ENCODE data around the gene METTL6. TPM values are rescaled to one million over a fixed set of nuclear protein-coding genes. Genes with fewer than 3 reads are reported as not detected.
"Not testable (repeated sequence)": the region's sequence is repeated elsewhere in the genome, so short reads cannot be mapped to it uniquely, and the experiment has no call there.

The METTL6 gene
- total and polyA plus RNA-seq, 2 of the 4 experiments (the other 2 are of a cell fraction): 15.4 to 21.5 TPM

DNA sequence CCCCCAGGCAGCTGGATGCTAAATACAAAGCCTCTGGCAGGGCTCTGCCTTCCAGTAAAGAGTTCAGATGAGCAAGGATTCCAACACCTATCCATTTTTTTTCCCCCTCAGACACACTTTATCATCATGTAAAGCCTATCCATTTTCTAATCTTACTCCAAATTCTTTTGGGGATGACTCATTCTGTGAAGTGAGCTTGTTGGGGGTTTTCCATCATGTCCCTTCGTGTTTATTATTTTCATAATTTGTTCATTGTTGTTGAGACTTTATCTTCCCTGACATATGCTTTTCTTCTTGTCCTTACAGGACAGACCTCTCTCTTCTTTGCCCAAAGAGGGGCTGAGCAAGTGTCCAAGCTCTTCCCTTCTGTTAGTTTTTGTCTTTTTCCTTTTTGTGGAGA is 60.3 kb downstream of the METTL6 start:
- no TSS peak for BruUV-seq (replicated peaks)
- in situ Hi-C loops (cut with MboI; ENCODE audit: low sequenced_read_pairs): no loop called here

DNA sequence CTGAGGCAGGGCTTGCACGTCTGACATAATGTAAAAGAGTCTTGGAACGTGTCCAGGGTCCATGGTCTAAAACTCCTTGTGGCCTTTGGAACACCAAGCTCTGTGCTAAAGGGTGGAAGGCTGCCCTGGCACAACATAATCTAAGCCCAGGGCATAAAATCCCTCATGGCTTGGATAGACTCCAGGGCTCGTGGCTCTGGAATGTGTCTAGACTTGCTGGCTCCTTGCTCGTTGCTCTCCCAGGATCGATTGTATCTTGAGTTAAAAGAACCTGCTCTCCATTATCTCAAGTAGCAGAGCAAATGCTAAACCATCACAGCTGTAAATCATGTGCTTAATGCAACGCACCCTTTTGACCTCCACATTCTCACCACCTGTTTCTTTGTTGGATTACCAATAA is 63.3 kb downstream of the METTL6 start:
- H2AK9ac ChIP-seq (replicated peaks; ENCODE audit: low read depth, low read length, poor library complexity); H2BK120ac ChIP-seq (ENCODE audit: low read depth, low read length); H3K18ac ChIP-seq (ENCODE audit: low read depth, low read length); H2AFZ ChIP-seq (replicated peaks; ENCODE audit: low read length, poor library complexity); H3K4me2 ChIP-seq (ENCODE audit: low read depth, low read length); H3K56ac ChIP-seq (ENCODE audit: extremely low read depth, insufficient read depth, low read length); H3K9me3 ChIP-seq (ENCODE audit: control insufficient read depth, insufficient read depth, low read length); H2BK20ac ChIP-seq (ENCODE audit: low read depth, low read length); DNase-seq; H2BK5ac ChIP-seq (ENCODE audit: low read depth, low read length, poor library complexity, severe bottlenecking); H3K79me1 ChIP-seq (ENCODE audit: low read depth in 1 of 2, low read length in 2 of 2); POLR2A ChIA-PET (ENCODE audit: unreplicated experiment); H2BK15ac ChIP-seq (ENCODE audit: low read depth, low read length); H3K4me1 ChIP-seq (ENCODE audit: control insufficient read depth, insufficient read depth, low read length); H3K9ac ChIP-seq (ENCODE audit: low read depth, low read length); dilution Hi-C loops (cut with HindIII; ENCODE audit: low sequenced_read_pairs, unreplicated experiment); H3K4ac ChIP-seq (ENCODE audit: low read depth, low read length); intact Hi-C loops (cut with micrococcal nuclease); H3K14ac ChIP-seq (replicated peaks; ENCODE audit: low read depth, low read length); H4K5ac ChIP-seq (ENCODE audit: low read depth, low read length); H4K91ac ChIP-seq (ENCODE audit: insufficient read depth, low read depth, low read length); H3K23ac ChIP-seq (ENCODE audit: low read depth, low read length); in situ Hi-C loops (cut with MboI; ENCODE audit: low sequenced_read_pairs); H4K20me1 ChIP-seq (ENCODE audit: insufficient read depth, low read length); H3K27ac ChIP-seq (ENCODE audit: insufficient read depth, low read length); BruUV-seq (replicated peaks); H3K9me1 ChIP-seq (ENCODE audit: insufficient read depth, low read length); H3K36me3 ChIP-seq (ENCODE audit: control insufficient read depth, insufficient read depth, low read length); H4K8ac ChIP-seq (ENCODE audit: low read depth in 2 of 2, low read length in 2 of 2); H3K4me3 ChIP-seq (ENCODE audit: insufficient read depth, low read depth, low read length); H2AK5ac ChIP-seq (ENCODE audit: low read depth, low read length); H3K27me3 ChIP-seq (ENCODE audit: control insufficient read depth, insufficient read depth, low read length); ATAC-seq (ENCODE audit: low read depth): not testable (repeated sequence)
- 80% methylated on average over 1 of the region's 6 CpGs; no CpG with 5 or more reads in 1 of the 2 experiments for WGBS, 2 experiments (ENCODE audit: extremely low coverage in 2 of 2, insufficient read length in 1 of 2)
- CTCF ChIA-PET: interaction anchor here (0.7 kb wide), 1 partner anchor 96 kb away, joined by 3 read pairs; no protein-coding TSS in a partner anchor

More for the DNA sequence above, 60.3 kb downstream of the METTL6 start:
- CTCF ChIA-PET: interaction anchor here (1.5 kb wide), 1 partner anchor 99 kb away, joined by 4 read pairs; no protein-coding TSS in a partner anchor
- Histone ChIP-seq H2AK5ac (ENCODE audit: low read depth, low read length) (no peak overlapping the region), H3K56ac (ENCODE audit: extremely low read depth, insufficient read depth, low read length) (no peak overlapping the region), H2AK9ac (replicated peaks; ENCODE audit: low read depth, low read length, poor library complexity) (no peak overlapping the region), H2BK15ac (ENCODE audit: low read depth, low read length) (no peak overlapping the region), H2AFZ (replicated peaks; ENCODE audit: low read length, poor library complexity) (no peak overlapping the region), H4K5ac (ENCODE audit: low read depth, low read length) (no peak overlapping the region), H3K27me3 (ENCODE audit: control insufficient read depth, insufficient read depth, low read length) (no peaks in the 10 kb centered on the region), H4K8ac (ENCODE audit: low read depth in 2 of 2, low read length in 2 of 2) (no peak overlapping the region), H3K4me2 (ENCODE audit: low read depth, low read length) (no peak overlapping the region), H4K20me1 (ENCODE audit: insufficient read depth, low read length) (no peaks in the 10 kb centered on the region), H3K23ac (ENCODE audit: low read depth, low read length) (no peak overlapping the region), H3K4me3 (ENCODE audit: insufficient read depth, low read depth, low read length) (no peak overlapping the region), H3K18ac (ENCODE audit: low read depth, low read length) (no peak overlapping the region), H3K14ac (replicated peaks; ENCODE audit: low read depth, low read length) (no peak overlapping the region), H3K9me3 (ENCODE audit: control insufficient read depth, insufficient read depth, low read length) (no peaks in the 10 kb centered on the region), H2BK5ac (ENCODE audit: low read depth, low read length, poor library complexity, severe bottlenecking) (no peak overlapping the region), H4K91ac (ENCODE audit: insufficient read depth, low read depth, low read length) (no peak overlapping the region), H2BK120ac (ENCODE audit: low read depth, low read length) (no peak overlapping the region), H3K79me1 (ENCODE audit: low read depth in 1 of 2, low read length in 2 of 2) (no peaks in the 10 kb centered on the region), H3K4me1 (ENCODE audit: control insufficient read depth, insufficient read depth, low read length) (no peaks in the 10 kb centered on the region; the same call in 1 of the 2 replicates), H3K4ac (ENCODE audit: low read depth, low read length) (no peak overlapping the region), H3K27ac (ENCODE audit: insufficient read depth, low read length) (no peak overlapping the region), H3K9ac (ENCODE audit: low read depth, low read length) (no peak overlapping the region), H3K9me1 (ENCODE audit: insufficient read depth, low read length) (no peaks in the 10 kb centered on the region; the same call in 1 of the 2 replicates), H2BK20ac (ENCODE audit: low read depth, low read length) (no peak overlapping the region), H3K36me3 (ENCODE audit: control insufficient read depth, insufficient read depth, low read length) (no peaks in the 10 kb centered on the region)
- no CpG with 5 or more reads among the region's 1 CpG for WGBS, 2 experiments (ENCODE audit: extremely low coverage in 2 of 2, insufficient read length in 1 of 2)
- intact Hi-C loops (cut with micrococcal nuclease) (no loop called here), dilution Hi-C loops (cut with HindIII; ENCODE audit: low sequenced_read_pairs, unreplicated experiment) (no loop called here)
- POLR2A ChIA-PET (ENCODE audit: unreplicated experiment): no interaction called here
- TF ChIP-seq NFE2L2 (IDR thresholded peaks at IDR 0.05; ENCODE audit: low read depth, low read length) (no peak), FOS (IDR thresholded peaks at IDR 0.05; ENCODE audit: low read depth, low read length) (peak; percentile 33; the same call in 1 of the 2 replicates), RAD21 (IDR thresholded peaks at IDR 0.05; ENCODE audit: low read length) (no peak), SMC3 (IDR thresholded peaks at IDR 0.05; ENCODE audit: low read depth, low read length) (no peak)
- TF ChIP-seq, protein P1, sequence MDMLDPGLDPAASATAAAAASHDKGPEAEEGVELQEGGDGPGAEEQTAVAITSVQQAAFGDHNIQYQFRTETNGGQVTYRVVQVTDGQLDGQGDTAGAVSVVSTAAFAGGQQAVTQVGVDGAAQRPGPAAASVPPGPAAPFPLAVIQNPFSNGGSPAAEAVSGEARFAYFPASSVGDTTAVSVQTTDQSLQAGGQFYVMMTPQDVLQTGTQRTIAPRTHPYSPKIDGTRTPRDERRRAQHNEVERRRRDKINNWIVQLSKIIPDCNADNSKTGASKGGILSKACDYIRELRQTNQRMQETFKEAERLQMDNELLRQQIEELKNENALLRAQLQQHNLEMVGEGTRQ (IDR thresholded peaks at IDR 0.05; ENCODE audit: low read depth, low read length): no peak
- TF ChIP-seq, protein P2, sequence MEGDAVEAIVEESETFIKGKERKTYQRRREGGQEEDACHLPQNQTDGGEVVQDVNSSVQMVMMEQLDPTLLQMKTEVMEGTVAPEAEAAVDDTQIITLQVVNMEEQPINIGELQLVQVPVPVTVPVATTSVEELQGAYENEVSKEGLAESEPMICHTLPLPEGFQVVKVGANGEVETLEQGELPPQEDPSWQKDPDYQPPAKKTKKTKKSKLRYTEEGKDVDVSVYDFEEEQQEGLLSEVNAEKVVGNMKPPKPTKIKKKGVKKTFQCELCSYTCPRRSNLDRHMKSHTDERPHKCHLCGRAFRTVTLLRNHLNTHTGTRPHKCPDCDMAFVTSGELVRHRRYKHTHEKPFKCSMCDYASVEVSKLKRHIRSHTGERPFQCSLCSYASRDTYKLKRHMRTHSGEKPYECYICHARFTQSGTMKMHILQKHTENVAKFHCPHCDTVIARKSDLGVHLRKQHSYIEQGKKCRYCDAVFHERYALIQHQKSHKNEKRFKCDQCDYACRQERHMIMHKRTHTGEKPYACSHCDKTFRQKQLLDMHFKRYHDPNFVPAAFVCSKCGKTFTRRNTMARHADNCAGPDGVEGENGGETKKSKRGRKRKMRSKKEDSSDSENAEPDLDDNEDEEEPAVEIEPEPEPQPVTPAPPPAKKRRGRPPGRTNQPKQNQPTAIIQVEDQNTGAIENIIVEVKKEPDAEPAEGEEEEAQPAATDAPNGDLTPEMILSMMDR (conservative IDR thresholded peaks at IDR 0.05; ENCODE audit: low read depth, low read length): no peak
- peak; percentile 46 for DNase-seq
- ATAC-seq (ENCODE audit: low read depth): peak; percentile 42
